NCI-H82 treated with DMSO at 0.1 percent for 48 hours (cell line): ENCODE results near the gene PPAT.
"Not testable (repeated sequence)": the region's sequence is repeated elsewhere in the genome, so short reads cannot be mapped to it uniquely, and the experiment has no call there.

Experiments
- DNase-seq: peaks from one replicate; lab custom pipeline; 2025; ENCODE audit not compliant: unreplicated experiment; lab: John Stamatoyannopoulos, UW

The PPAT gene

DNA sequence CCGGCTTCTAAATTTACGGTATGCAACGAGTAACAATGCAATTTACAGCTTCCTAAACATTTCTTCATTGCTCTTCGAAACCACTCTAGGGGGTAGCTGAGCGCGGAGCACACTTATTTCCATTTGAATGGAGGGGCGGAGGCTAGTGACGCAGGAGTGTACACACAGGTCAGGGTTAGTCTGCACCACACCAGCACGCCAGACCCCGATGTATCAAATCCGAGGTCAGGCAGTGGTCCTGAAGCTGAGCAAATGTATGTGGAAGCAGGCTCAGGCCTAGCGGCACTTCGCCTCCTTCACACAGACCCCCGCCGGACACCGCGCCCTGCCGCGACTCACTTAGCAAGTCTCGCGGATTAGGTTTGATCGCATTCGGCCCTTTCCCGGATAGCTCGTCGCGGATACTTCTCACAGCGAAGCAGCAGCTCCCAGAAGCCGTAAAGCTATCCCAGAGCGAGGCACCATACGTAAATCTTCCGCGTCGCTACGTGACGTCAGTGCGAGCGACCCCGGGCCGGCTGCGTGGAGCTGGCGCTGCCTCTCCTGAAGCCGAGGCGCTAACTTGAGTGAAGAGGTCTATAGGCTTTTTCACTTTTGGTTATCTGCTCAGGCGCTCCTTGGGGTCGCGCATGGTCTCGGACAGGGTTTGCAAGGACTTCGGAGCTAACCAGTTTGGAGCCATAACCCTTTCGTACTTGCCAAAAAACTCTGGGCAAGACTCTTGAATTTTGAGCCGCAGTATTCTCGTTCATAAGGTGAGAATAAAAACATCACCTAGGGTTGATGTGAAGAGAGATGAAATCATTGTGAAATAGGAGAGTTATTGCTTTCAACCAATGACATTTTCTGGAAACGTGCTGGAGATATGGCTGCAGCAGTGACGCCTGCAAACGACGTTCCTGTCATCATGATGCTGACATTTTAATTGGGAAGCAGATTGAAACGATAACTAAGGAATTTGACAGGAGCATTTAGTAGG lies 48.1 kb downstream of the PPAT start, which contains the start of gene AASDH:
AASDH (minus strand) TSS at position 469 of the 979 bp plus-strand sequence. CDS start 3,192 bp downstream, outside the sequence.
- DNase-seq = peak; percentile 83

GRCh38 chr4:56386091-56386490 lies 49.3 kb downstream of the PPAT start:
- DNase-seq = no peak

GRCh38 chr4:56375458-56375857 lies 60.0 kb downstream of the PPAT start:
- no peak for DNase-seq

DNA sequence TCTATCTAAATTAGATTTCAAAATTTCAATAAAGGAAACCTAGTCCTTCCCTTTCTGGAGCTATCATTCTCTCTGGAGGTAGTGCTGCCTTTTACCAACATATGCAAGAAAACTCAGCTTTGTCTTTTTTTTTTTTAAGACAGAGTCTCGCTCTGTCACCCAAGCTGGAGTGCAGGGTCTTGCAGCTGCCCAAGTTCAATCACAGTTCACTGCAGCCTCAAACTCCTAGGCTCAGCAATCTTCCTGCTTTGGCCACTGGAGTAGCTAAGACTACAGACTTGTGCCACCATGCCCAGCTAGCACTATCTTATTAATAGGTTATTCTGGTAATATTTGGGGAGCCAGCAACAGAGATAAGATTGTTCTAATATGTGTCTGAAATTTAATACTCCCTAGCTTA lies 60.5 kb downstream of the PPAT start:
- no peak for DNase-seq

GRCh38 chr4:56372774-56373173 lies 62.6 kb downstream of the PPAT start:
- DNase-seq = no peak

DNA sequence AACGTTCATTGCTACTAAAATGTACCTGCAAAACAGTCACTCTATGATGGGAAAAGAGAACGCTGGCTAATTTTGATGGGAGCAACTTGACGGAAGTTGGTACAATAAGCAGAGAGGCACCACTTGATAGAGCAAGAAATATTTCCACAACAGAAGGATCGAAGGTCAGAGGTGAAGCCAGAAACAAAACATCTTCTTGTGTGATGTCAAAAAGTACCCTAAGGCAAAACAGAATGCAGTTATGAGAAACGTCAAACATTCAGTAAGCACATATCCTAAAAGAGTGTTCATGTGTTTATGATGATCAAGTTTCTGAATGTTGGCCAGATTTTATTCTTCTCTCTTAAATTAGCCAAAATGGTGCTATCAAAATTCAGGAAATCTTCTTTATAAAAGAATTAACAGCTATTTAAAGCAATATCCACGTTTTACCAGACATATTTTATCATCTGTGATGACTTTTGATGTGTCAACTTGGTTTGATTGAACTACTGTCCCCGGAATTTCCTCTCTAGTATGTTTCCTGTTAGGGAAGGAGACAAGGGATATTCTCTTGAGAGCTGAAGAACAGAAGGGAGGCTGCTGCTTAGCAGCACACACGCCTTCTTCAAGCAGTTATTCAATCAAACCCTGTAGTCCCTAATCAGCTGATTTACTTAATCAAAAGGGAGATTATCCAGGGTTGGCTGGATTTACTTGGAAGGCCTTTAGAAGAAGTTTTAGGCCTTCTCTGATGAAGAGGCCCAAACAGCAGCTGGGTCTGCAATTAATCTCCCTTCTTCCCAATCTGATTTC lies 63.8 kb downstream of the PPAT start:
- peak; percentile 94 for DNase-seq

- peak; percentile 67 for DNase-seq
Observed at GRCh38 chr4:56370377-56370776, 65.0 kb downstream of the PPAT start.

DNA sequence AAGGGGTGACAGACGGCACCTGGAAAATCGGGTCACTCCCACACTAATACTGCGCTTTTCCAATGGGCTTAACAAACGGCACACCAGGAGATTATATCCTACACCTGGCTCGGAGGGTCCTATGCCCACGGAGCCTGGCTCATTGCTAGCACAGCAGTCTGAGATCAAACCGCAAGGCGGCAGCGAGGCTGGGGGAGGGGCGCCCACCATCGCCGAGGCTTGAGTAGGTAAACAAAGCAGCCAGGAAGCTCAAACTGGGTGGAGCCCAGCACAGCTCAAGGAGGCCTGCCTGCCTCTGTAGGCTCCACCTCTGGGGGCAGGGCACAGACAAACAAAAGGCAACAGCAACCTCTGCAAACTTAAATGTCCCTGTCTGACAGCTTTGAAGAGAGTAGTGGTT lies 72.4 kb downstream of the PPAT start:
- DNase-seq = not testable (repeated sequence)

DNA sequence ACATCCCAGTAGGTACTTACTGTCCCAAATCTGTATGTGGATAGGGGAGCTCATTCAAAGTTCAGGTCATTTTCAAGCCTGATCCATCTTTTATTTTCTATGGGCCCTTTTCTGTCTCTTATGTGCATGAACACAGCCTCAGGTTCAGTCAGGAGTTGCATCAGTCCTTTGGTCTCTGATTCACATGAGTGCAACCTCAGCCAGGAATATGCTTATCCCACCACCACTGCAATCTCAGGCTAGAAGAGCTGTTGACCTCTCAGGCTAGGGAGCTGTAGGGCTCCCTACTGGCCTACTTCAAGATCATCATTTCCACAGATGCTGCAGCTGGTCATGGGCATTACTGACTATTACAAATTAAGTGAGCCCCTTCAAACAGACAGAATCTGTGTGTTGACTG lies 75.3 kb downstream of the PPAT start:
- DNase-seq = no peak

DNA sequence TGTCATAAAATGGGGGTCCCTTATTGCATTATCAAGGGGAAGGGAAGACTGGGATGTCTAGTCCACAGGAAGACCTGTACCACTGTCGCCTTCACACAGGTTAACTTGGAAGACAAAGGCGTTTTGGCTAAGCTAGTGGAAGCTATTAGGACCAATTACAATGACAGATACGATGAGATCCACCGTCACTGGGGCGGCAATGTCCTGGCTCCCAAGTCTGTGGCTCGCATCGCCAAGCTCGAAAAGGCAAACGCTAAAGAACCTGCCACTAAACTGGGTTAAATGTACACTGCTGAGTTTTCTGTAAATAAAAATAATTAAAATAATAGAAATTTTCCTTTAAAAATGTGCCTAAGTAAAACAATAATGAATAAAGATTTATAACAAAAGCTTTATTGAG lies 78.8 kb downstream of the PPAT start:
- DNase-seq = no peak

DNA sequence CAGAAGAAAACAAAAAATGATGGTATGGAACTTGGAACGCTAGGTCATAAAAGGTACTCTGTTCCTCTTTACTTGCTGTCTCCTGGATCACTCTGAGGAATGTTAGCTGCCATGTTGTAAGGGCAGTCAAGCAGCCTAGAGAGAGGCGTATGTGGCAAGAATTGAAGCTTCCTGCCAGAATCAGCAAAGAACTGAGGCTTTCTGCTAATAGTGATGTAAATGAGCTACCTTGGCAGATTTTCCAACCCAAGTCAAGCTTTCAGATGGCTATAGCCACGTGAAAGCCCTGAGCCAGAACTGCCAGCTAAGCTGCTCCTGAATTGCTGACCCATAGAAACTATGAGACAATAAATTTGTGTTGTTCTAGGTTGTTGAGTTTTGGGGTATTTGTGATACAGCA lies 86.8 kb downstream of the PPAT start:
- no peak for DNase-seq

GRCh38 chr4:56345458-56345857 lies 90.0 kb downstream of the PPAT start:
- DNase-seq = no peak
